Posterior cingulate gyrus (tissue), 11 donors: ENCODE measurements around the gene RBP3.

Source experiments
- DNase-seq, 10 donors: peaks; one replicate each; pipeline versions ENCODE4 v3.0.0 to v3.0.0-alpha.2; 2020 to 2021; ENCODE audit warnings: mixed read lengths in 3 of 10
- intact Hi-C: fragments of 100-400 bp; cut with DNase I; formaldehyde crosslinking; loops from one replicate; pipeline ENCODE4 v1.15.1; 2023

The RBP3 gene

DNA sequence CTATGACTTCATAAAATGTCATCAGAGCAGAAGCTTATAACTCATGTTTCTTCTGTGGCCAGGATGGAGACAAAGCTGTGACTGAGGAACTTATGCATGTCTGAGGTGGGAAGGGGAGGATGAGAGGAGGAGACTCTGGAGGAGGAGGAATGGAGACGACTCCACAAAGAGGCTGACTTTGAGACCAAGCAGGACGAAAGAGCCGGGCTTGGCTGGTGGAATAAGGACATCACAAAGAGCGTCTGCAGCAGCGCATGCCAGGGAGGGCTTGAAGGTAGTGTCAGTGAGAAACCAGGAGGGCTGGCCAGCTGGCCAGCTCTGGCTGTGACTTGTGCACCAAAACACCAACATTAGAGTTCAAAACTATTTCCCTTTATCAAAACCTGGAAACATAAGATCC lies 32.0 kb upstream of the RBP3 start:
- intact Hi-C loops: no loop called here
- peak in 1 of 10 donors; percentile 48 for DNase-seq

DNA sequence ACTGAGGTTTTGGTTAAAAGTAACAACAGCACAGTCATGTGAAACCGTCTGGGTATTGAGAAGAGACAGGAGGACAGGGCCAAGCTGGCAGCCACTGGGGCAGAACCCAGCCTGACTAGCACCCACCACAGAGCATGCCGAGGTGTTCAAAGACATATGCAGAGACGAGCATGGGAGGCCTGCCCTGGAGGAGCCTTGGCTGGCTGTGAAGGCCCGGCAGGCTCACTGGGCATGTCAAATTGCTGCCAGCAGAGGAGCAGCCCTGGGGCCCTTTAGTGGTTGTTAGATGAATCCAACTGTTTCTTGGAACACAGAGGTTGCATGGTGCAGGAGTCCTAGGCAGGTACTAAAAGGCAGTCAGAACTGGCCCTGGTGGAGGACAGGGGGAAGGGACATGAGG lies 30.9 kb upstream of the RBP3 start:
- DNase-seq: peak in 2 of 10 donors; percentile 10 to 50

DNA sequence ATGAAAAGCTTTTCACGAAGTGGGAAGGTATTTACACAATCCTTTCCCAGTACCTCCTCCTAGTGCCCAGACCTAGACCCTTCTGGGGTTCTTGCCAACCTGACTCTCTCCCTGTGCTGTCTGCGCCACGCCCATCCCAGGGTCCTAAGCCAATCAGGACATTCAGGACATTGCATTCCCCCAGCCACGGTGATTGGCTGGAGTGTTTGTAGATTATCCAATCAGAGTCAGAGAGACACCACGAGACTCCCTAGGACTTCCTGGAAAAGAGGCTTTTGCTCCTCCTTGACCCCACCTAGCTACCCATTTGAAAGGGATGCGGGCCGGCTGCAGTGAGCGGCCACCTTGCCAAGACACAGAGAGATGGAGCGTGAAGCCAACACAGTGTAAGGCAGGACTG lies 29.5 kb upstream of the RBP3 start:
- intact Hi-C loops: no loop called here
- peak in 1 of 10 donors; percentile 30 for DNase-seq

More for the DNA sequence above, 30.9 kb upstream of the RBP3 start:
- intact Hi-C loops: no loop called here

DNA sequence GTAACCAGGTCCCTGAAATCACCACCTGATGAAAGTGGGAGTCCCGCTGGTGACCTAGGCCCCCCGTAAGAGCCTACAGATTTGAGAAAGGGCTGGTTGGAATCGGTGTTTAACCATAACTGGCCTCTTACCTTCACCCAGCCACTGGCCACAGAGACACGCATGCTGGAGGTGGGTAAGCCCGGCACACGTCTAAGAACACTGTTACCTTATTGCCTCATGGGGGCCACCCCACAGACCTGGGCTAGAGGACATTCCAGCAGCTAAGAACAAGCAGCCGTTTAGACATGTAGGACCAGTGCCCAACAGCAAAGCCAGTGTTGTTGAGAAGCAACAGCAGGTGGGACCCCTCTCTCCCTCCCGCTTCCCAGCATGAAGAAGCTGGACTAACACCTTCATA lies 28.4 kb upstream of the RBP3 start:
- intact Hi-C loops: no loop called here
- peak in 2 of 10 donors; percentile 26 to 55 for DNase-seq

DNA sequence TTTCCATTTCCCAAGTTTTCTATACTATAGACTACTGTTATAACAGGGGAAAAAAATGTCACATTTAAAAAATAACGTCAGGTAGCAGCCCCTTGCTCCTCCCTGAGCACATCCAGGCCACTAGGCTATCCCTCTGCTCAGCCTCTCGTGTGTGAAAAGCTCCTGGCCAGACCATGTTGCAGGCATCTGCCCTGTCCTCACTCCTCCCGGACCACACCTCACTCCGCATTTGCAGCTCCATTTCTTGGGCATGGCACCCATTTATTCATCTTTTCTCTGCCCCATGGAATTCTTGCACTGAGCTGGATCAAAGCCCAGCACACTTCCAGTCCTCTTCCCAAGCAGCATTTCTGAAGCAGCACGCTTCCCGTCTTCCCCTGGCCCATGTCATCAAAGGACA lies 27.4 kb upstream of the RBP3 start:
- intact Hi-C loops: no loop called here
- DNase-seq: peak in 2 of 10 donors; percentile 28 to 44

DNA sequence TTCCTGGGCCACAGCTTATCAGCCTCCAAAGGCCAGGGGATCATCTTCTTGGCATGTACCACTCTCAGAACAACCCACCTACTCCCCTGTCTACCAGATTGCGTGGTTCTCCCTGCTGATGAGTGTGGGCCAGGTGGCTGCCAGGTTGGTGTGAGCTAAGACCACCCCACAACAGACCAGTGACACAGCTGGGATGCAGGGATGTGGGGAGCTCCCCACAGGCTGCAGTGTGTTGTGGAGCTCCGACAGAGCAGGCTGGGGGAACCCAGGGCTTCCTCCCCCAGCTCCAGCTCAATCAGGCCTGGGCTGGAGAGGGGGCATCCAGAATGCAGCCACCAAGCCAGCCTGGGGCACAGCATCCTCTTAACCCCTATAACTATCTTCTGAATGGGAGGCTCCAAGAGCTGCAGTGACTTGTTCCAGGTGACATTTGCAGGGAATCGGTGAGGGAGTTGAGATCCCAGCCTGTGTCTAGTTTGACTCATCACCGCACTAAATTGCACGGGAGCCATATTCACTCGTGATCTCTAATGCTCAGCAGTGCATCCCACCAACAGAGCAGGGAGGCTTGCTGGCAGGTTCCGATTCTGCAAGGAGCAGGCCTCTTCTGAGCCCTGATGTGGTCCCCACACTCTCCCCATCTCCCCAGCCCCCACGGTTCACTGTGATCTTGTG lies 26.5 kb upstream of the RBP3 start:
- DNase-seq: peak in 2 of 10 donors; percentile 33 to 46
- intact Hi-C loops: no loop called here

DNA sequence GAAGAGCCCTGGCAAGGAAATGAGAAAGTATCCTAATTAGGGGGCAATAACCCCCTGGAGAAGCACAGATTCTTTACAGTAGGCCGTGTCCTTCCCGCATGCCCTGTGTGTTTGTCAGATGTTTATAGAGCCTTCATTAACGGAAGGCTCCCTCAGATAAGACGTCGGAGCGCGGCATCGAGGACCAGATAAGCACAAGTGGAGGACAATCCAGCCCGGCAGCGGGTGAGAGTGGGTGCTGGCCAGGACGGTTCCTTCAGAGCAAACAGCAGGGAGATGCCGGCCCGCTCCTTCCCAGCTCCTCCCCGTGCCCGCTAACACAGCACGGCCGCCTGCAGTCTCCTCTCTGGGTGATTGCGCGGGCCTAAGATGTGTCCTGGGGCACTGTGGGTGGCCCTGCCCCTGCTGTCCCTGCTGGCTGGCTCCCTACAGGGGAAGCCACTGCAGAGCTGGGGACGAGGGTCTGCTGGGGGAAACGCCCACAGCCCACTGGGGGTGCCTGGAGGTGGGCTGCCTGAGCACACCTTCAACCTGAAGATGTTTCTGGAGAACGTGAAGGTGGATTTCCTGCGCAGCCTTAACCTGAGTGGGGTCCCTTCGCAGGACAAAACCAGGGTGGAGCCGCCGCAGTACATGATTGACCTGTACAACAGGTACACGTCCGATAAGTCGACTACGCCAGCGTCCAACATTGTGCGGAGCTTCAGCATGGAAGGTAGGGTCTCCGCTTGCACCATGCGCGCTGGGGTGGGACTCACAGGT lies 25.7 kb upstream of the RBP3 start, which contains the start of gene GDF2:
TSS of gene GDF2 (plus strand) at position 155 of the 762 bp plus-strand sequence. CDS start at position 370, 215 bp downstream.
- intact Hi-C loops: no loop called here
- peak in 2 of 10 donors; percentile 63 to 83 for DNase-seq

DNA sequence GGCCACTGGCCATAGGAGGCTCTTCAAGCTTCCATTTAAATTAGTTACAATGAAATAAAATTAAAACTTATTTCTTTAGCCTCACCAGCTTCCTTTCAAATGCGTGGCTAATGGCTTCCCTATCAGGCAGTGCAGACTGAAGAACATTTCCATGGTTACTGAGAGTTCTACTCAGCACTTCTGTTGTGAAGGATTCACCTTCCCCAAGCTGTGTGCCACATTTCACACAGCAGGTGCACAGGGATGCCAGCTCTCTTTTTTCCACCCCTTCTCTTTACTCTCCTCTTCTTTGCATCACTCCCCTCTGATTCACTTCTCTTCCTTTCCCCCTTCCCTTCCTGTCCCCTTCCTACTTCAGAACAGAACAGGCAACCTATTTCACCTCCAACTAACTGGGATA lies 25.1 kb upstream of the RBP3 start:
- DNase-seq: peak in 1 of 10 donors; percentile 12
- intact Hi-C loops: no loop called here

DNA sequence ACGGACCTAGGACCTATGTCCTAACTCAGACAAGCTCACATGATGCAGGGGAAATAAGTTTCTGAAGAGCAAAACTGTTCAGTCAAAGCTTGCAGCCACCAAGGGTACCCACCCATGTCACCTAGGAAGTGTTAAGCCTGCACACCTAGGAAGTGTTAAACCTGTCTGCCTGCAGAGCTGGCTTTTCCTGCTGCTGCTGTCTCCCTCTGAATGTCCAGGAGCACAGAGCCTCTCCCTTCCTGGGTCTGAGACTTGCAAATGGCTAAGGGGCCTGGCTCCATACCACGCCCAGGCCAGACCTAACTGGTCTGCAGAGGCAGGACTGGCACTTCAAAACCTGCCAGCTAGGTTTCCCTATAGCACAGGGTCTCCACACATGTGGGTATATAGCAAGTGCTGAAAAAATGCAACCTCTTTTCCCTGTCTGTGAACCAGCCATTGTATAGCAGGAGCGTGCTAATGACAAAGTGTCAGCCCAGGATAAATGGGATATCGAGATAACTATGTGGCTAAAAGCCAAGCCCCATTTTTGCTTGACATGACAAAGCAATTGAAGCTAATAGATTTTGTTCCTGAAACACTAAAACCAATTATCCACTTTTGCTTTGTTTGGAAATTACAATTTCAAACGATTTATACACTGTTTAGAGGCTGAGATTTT lies 24.4 kb upstream of the RBP3 start:
- intact Hi-C loops: no loop called here
- DNase-seq: peak in 1 of 10 donors; percentile 20

DNA sequence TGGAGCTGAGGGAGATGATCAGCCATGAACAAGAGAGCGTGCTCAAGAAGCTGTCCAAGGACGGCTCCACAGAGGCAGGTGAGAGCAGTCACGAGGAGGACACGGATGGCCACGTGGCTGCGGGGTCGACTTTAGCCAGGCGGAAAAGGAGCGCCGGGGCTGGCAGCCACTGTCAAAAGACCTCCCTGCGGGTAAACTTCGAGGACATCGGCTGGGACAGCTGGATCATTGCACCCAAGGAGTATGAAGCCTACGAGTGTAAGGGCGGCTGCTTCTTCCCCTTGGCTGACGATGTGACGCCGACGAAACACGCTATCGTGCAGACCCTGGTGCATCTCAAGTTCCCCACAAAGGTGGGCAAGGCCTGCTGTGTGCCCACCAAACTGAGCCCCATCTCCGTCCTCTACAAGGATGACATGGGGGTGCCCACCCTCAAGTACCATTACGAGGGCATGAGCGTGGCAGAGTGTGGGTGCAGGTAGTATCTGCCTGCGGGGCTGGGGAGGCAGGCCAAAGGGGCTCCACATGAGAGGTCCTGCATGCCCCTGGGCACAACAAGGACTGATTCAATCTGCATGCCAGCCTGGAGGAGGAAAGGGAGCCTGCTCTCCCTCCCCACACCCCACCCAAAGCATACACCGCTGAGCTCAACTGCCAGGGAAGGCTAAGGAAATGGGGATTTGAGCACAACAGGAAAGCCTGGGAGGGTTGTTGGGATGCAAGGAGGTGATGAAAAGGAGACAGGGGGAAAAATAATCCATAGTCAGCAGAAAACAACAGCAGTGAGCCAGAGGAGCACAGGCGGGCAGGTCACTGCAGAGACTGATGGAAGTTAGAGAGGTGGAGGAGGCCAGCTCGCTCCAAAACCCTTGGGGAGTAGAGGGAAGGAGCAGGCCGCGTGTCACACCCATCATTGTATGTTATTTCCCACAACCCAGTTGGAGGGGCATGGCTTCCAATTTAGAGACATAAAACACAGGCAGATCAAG lies 22.6 kb upstream of the RBP3 start:
- intact Hi-C loops: no loop called here
- peak in 2 of 10 donors; percentile 64 to 75 for DNase-seq

DNA sequence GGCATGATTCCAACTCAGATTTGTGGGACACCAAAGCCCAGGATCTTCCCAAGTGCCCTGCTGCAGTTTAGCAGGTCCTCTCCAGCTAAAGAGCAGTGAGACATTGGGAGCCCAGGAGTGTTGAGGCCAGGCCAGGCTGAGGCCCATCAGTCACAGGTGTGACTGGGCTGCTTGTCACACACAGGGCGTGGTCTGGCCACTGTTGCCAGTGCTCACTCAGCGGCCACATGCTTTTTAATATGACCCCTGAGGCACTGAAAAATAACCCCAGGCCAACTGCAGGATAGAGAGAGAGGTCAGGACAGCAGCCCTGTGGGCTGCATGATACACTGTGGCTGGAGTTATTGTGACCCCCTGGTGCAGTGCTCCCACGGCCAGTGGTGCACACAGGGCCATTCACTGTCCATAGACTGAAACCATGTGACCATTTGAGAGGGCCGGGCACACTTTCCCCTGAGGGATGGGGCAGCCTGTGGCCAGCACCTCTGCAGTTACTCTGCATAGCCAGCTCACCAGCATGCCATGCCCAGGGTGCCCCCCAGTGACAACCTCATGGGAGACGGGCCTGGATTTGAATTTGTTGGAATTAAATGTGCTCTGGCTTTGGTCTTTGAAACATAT lies 21.7 kb upstream of the RBP3 start:
- DNase-seq: peak in 2 of 10 donors; percentile 35 to 77
- intact Hi-C loops: no loop called here

DNA sequence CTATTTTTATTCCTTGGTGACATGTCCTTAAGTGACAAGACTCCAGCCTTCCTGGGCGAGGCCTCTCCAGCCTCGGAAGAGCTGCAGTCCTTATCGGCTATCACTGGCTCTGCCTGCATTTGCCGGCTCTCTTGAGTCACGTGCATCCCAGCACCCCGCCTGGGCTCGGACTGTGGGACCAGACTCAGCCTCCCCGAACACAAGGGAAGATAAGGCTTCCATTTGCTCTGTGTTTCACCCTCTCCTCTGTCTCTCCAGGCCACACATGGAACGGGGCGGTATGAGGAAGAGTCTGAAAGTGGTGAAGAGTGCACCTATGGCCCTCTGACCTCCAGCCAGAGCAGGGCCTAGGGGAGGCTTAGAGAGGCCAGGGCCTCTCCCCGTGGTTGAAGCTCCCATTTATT lies 21.2 kb upstream of the RBP3 start:
- peak in 2 of 10 donors; percentile 20 to 70 for DNase-seq
- intact Hi-C loops: no loop called here

DNA sequence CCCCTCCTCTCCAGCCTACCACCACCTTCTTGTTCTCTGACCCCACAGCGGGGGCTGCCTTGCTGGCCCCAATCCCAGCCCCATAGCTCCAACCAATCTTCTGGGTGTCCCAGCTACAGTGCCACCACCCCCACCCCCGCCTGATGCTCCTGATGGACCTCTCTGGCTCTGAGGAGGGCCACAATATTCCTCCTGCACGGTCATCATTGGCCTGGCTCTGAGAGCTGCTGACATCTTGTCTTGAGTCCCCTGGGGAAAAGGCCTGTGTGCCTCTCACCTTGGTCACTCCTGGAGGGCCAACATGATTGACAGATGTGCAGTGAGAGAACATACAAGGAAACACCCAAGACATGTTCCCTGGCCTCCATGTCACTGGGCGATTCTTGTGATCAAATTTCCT lies 18.3 kb upstream of the RBP3 start:
- peak in 1 of 10 donors; percentile 18 for DNase-seq
- intact Hi-C loops: no loop called here

DNA sequence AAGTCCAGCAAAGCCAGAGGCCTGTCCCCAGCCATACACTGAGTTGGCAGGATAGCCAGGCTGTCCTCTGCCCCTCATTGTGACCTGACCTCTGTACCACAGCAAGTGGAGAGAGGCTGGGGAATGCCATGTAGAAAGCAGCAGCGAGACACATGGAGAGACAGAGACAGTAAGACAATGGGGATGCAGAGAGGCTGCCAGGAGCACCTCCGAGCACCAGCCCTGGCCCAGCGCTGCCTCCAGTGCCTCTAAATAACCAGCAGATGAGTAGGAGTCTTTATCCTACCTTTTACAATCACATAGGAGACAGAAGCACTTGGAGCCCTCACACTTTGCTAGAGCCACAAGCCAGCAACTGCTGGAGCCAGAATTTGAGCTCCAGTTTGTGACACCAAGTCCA lies 17.8 kb upstream of the RBP3 start:
- DNase-seq: peak in 2 of 10 donors; percentile 52 to 58
- intact Hi-C loops: no loop called here

DNA sequence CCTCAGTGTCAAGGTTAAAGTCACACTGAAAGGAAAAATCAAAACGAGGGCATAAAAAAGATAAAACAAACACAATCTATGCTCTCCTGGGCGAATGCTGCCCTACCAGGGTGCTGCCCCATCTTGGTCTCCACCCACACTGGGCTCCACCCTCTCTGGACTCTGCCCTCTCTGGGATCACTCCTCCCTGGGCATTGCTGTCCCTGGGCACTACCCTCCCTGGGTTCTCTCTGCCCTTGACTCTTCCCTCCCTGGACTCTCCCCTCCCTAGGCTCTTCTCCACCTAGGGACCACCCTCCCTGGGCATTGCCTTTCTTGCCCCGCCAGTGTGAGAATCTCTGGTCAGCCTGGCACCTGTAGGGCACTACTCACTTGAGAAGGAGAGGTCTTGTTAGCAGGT lies 17.4 kb upstream of the RBP3 start:
- DNase-seq: peak in 2 of 10 donors; percentile 12 to 37
- intact Hi-C loops: no loop called here

DNA sequence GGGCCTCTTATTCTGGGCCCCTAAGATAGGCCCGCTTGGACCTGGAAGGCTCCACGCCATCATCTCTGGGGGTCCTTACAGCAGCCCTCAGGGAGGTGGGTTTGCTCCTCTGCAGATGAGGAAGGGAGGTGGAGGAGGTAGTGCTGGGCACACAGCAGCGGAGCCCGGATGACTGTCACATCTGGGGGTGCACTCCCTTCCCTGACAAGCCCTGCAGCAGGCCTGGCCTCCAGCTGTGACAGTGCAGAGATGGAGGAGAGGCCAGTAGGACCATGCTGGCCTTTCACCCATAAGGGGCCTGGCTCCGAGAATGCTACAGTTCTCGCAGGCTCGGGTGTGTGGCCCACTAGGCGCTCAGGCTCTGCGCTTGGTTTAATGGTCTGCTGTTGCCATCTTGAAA lies 16.7 kb upstream of the RBP3 start:
- intact Hi-C loops: no loop called here
- DNase-seq: peak in 2 of 10 donors; percentile 26 to 63

DNA sequence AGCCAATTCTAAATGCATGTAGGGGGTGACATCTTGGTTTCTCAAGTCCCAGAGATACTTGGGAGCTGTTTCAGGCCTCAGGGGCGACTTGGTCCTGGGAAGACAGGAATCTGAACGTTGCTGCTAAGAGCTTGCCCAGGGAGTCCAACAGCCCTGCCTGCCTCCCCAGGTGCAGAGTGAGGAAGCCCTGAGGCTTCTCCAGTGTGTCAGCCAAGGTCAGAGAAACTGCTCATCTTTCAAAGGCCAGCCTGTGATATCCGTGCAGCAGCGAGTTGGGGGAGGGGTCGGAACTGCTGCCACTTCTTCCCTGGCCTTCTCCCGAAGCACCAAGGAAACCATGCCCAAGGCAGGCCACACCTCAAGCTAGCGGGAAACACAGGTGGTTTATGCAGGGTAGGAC lies 16.2 kb upstream of the RBP3 start:
- peak in 2 of 10 donors; percentile 67 to 69 for DNase-seq
- intact Hi-C loops: no loop called here

DNA sequence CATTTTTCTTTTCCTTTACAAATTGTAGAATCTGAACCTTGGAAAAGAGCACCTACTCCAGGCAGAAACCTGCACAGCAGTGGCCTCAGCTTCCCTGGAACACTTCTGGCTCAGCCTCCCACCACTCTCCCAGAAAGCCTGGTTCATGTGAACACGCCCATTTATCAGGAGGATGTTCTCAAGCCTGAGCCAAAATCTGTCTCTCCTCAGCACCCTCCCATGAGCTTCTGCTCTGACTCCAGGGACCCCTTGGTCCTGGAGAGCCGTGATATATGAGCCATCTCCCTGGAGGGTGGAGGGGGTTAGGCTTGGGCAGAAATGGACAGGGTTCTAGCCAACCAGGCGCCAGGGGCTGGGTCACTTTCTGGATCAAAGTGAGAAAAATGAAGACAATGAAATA lies 15.8 kb upstream of the RBP3 start:
- intact Hi-C loops: no loop called here

DNA sequence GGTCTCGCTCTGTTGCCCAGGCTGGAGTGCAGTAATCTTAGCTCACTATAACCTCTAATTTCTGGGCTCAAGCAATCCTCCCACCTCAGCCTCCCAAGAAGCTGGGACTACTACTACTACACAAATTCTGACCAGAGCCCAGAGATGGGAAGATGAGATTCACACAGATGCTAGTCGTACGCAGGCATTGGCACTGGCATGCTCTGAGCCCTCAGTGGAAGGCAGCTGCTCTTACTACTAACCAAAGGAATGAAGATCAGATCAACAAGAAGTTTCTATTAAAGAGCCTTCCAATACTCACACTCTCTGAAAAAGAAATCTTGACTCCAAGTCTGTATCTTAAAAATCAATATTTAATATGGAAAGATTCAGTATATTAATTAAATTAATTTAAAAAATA lies 15.2 kb upstream of the RBP3 start:
- intact Hi-C loops: no loop called here
- DNase-seq: peak in 1 of 10 donors; percentile 34

More for the DNA sequence above, 15.8 kb upstream of the RBP3 start:
- DNase-seq: peak in 2 of 10 donors; percentile 27 to 52
